HEK293T (cell line): ENCODE data around the gene SHLD1.

ENCODE experiments used
- CTCF ChIA-PET: fragments of 350-600 bp; formaldehyde crosslinking; extraction: SDS; loops from one replicate; lab custom pipeline; 2021; ENCODE audit warnings: antibody characterized with exemption, inconsistent platforms; lab: Yijun Ruan, JAX
- POLR2A ChIA-PET: fragments of 350-600 bp; formaldehyde crosslinking; extraction: SDS; loops from one replicate; lab custom pipeline; 2020; ENCODE audit warnings: antibody characterized with exemption, inconsistent platforms; lab: Yijun Ruan, JAX
- DNase-seq: peaks from one replicate; pipeline ENCODE4 v3.0.0; 2012; ENCODE audit warnings: mixed read lengths; ENCODE audit errors: extremely low spot score
- ARNT ChIP-seq: fragments of 450-650 bp; IDR thresholded peaks from 2 replicates; pipeline ENCODE4 v1.6.1; 2017; ENCODE audit warnings: mild to moderate bottlenecking
- BHLHE40 ChIP-seq: fragments of 450-650 bp; IDR thresholded peaks from 2 replicates; pipeline ENCODE4 v1.6.1; 2016; ENCODE audit warnings: mild to moderate bottlenecking, moderate library complexity, borderline replicate concordance
- CTBP1 ChIP-seq: fragments of 450-650 bp; IDR thresholded peaks from 2 replicates; pipeline ENCODE4 v1.6.1; 2016; ENCODE audit warnings: borderline replicate concordance
- ELF4 ChIP-seq: fragments of 450-650 bp; IDR thresholded peaks from 2 replicates; pipeline ENCODE4 v1.6.1; 2017; ENCODE audit warnings: antibody characterized with exemption
- FOXA1 ChIP-seq: fragments of 450-650 bp; IDR thresholded peaks from 2 replicates; pipeline ENCODE4 v1.6.1; 2016; ENCODE audit warnings: mild to moderate bottlenecking
- FOXK2 ChIP-seq: fragments of 450-650 bp; IDR thresholded peaks from 2 replicates; pipeline ENCODE4 v1.6.1; 2016; ENCODE audit warnings: mild to moderate bottlenecking
- FOXM1 ChIP-seq: fragments of 450-650 bp; IDR thresholded peaks from 2 replicates; pipeline ENCODE4 v1.6.1; 2017; ENCODE audit warnings: mild to moderate bottlenecking, borderline replicate concordance
- HDGF ChIP-seq: fragments of 450-650 bp; IDR thresholded peaks from 2 replicates; pipeline ENCODE4 v1.6.1; 2017; ENCODE audit warnings: antibody characterized with exemption, borderline replicate concordance
- L3MBTL2 ChIP-seq: fragments of 450-650 bp; conservative IDR thresholded peaks from 2 replicates; pipeline ENCODE4 v1.6.1; 2016; ENCODE audit warnings: mild to moderate bottlenecking
- LEF1 ChIP-seq: fragments of 450-650 bp; IDR thresholded peaks from 2 replicates; pipeline ENCODE4 v1.6.1; 2017; ENCODE audit warnings: mild to moderate bottlenecking, borderline replicate concordance
- NFRKB ChIP-seq: fragments of 450-650 bp; IDR thresholded peaks from 2 replicates; pipeline ENCODE4 v1.6.1; 2016; ENCODE audit warnings: mild to moderate bottlenecking, moderate library complexity
- SP1 ChIP-seq: fragments of 450-650 bp; IDR thresholded peaks from 2 replicates; pipeline ENCODE4 v1.6.1; 2017
- SUZ12 ChIP-seq: fragments of 450-650 bp; IDR thresholded peaks from 2 replicates; pipeline ENCODE4 v1.6.1; 2016; ENCODE audit warnings: mild to moderate bottlenecking
- TARDBP ChIP-seq: fragments of 450-650 bp; IDR thresholded peaks from 2 replicates; pipeline ENCODE4 v1.6.1; 2016
- ZNF384 ChIP-seq: fragments of 450-650 bp; IDR thresholded peaks from 2 replicates; pipeline ENCODE4 v1.6.1; 2016
- TF ChIP-seq, protein P1 (sequence below): fragments of 450-650 bp; IDR thresholded peaks from 2 replicates; pipeline ENCODE4 v1.6.1; 2016

Gene SHLD1

DNA sequence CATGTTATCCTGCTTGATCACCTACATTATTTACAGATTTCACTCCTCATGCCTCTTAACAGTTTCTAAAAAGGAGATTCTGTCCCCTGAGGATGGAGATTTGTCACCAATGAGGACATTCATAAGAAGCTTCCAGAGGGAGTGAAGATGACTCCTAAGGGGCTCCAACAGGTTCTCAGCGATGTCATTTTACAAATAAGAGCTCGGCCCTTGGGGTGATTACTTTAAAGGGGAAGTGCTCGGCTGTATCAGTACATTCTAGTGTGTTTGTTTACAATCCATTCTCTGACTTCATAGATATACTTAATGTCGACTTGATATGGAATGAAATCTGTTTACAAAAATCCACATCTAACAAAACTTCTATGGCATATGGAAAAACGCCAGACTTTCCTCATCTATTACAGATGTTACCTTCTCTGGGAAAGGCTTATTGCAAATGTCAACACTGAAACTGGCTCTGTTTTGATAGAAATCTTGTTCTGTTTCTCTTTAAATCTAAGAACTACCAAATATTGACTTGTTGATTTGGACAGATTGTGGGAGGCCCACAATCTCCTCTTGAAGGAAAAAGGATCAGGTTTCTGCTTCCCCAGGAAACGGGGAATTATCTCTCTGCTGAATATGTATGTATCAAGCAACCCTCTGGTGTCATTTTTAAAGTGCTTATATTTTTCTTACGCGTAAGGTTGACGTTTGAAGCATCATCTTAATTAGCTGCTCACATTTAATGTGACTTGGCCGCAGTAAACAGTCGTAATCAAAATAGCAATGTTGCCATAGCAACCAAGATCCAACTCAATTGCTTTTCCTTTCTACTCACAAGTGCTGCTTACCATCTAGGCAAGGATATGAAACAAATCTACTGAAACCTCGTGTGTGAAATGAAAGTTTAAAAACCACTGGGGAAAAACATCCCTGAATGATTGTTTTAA lies 95.7 kb downstream of the SHLD1 start:
- ChIA-PET POLR2A (interaction anchor here (1.1 to 1.6 kb wide), 2 partner anchors 96 to 105 kb away, joined by 3 to 5 read pairs; partner anchors contain the start of gene SHLD1), CTCF (no interaction called here)
- TF ChIP-seq, protein P1, sequence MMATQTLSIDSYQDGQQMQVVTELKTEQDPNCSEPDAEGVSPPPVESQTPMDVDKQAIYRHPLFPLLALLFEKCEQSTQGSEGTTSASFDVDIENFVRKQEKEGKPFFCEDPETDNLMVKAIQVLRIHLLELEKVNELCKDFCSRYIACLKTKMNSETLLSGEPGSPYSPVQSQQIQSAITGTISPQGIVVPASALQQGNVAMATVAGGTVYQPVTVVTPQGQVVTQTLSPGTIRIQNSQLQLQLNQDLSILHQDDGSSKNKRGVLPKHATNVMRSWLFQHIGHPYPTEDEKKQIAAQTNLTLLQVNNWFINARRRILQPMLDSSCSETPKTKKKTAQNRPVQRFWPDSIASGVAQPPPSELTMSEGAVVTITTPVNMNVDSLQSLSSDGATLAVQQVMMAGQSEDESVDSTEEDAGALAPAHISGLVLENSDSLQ: peak; percentile 8; the same call in 1 of the 2 replicates
- no peak for TF ChIP-seq SUZ12
- DNase-seq: no peak

DNA sequence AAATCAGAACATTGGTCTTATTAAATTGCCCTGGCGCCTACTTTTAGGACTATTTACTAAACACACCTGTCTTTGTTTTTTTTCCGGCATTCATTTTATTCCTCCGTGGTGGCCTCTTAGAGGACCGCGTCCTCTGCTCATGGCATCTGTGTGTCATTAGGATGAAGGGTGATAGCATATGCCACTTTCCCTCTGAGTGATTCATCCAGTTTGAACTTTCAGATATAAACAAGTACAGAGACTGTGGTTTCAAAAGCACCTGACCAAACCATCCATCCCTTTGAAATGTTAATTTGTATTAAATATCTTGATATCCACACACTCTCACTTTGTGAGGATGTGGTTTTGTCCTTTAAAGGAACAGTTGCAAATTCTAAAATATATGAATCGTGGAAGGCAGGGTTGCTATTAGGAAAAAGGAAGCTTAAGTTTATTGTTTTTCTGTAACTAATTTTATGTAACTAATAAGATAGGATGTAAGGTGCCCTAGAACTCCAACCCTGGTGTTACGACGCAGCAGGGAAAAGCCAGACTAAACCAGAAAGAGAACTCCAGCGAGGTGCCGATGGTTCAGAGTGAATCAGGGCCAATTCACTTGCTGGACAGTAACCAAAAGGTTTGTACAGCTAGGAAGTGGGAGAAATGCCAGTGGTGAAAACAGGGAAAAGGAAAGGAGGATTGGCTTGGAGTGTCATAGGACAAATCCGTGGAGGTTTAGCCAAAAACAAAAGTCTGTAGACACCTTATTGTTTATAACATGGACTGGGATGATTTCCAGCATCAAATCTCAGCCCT lies 98.7 kb downstream of the SHLD1 start:
- ChIA-PET POLR2A (no interaction called here), CTCF (no interaction called here)
- TF ChIP-seq SP1: no peak
- no peak for TF ChIP-seq TARDBP
- no peak for TF ChIP-seq HDGF
- no peak for TF ChIP-seq CTBP1
- TF ChIP-seq FOXA1: no peak
- no peak for TF ChIP-seq FOXK2
- no peak for TF ChIP-seq FOXM1
- no peak for TF ChIP-seq LEF1
- TF ChIP-seq ELF4: no peak
- TF ChIP-seq, protein P1: no peak
- no peak for TF ChIP-seq NFRKB
- TF ChIP-seq ZNF384: no peak
- TF ChIP-seq L3MBTL2: no peak
- TF ChIP-seq SUZ12: no peak
- no peak for TF ChIP-seq BHLHE40
- no peak for TF ChIP-seq ARNT
- no peak for DNase-seq

DNA sequence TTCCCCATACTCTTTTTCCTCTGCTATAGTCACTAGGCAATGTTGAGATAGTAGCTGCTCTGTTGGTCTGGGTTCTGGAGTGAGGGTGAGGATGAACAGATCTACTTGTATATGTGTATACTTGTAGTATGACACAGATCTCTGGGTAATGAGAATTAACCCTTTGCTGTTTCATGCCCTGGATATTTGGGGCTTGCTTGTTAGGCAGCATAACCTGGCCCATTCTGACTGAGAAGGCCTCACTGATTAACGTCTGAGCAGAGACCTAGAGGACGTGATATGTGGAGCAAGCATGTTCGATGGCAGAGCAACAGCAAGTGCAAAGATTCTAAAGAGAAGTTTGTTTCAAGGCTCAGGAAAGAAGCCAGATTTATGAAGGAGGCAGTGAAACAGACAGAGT lies 105.7 kb downstream of the SHLD1 start:
- TF ChIP-seq FOXA1 (no peak), LEF1 (no peak), FOXK2 (no peak)
- POLR2A ChIA-PET: no interaction called here
- no peak for DNase-seq
- CTCF ChIA-PET: no interaction called here

DNA sequence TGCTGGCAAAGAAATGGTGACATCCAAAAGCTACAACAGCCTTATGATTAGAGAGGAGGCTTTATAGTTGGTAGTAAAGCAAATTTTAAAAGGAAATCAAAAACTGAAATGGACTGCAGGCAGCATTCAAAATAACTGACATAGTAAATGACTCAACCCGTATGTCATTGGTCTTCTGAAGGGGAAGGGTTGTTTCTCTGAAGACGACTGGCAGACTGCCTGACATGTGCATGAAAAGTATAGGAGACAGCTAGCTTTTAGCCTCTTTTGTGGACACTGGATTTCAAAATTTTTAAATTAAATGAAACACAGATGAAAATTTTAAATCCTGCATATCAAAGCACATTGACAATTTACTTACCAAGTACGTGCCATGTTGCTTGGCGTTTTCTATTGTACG lies 109.4 kb downstream of the SHLD1 start:
- CTCF ChIA-PET: no interaction called here
- POLR2A ChIA-PET: no interaction called here
- TF ChIP-seq, protein P1: no peak
- TF ChIP-seq BHLHE40 (no peak), FOXK2 (no peak), NFRKB (no peak), CTBP1 (no peak), ARNT (no peak), SUZ12 (no peak), SP1 (no peak), ELF4 (no peak), HDGF (no peak), FOXA1 (no peak), FOXM1 (no peak), ZNF384 (no peak), TARDBP (no peak), LEF1 (no peak), L3MBTL2 (no peak)
- no peak for DNase-seq

DNA sequence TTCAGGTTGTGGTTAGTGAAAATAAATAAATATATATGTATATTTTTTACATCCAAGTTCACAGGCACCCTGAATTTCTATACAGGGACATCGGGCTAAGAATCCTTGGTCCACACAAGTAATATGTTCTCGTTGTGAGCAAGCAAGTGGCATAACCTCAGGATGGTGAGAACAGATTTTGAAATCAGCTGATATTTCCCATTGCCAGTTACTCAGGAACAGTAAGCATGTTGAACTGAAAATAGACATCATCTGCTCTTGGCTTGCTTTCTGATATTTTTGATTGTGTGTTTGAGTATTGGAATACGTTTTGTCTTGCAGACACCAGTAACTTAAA lies 112.5 kb downstream of the SHLD1 start:
- TF ChIP-seq, protein P1: no peak
- no peak for TF ChIP-seq FOXA1
- TF ChIP-seq ZNF384: no peak
- no peak for TF ChIP-seq SP1
- no peak for TF ChIP-seq ARNT
- TF ChIP-seq HDGF: no peak
- TF ChIP-seq ELF4: no peak
- no peak for TF ChIP-seq NFRKB
- TF ChIP-seq LEF1: no peak
- TF ChIP-seq SUZ12: no peak
- no peak for TF ChIP-seq TARDBP
- no peak for TF ChIP-seq FOXK2
- TF ChIP-seq BHLHE40: no peak
- no peak for TF ChIP-seq CTBP1
- TF ChIP-seq FOXM1: no peak
- DNase-seq: no peak
- ChIA-PET POLR2A (no interaction called here), CTCF (no interaction called here)
